H1 (cell line): Measurements from ENCODE around the gene TIAM2. TPM values are rescaled to one million over a fixed set of nuclear protein-coding genes. Genes with fewer than 3 reads are reported as not detected.

Source experiments
- ATF3 ChIP-seq: IDR thresholded peaks from 2 replicates; pipeline ENCODE4 v1.6.1; 2011; ENCODE audit warnings: low read depth, mild to moderate bottlenecking, low read length; ENCODE audit not compliant: insufficient read depth
- NANOG ChIP-seq: IDR thresholded peaks from 2 replicates; pipeline ENCODE4 v1.6.1; 2011; ENCODE audit warnings: low read length, low read depth, mild to moderate bottlenecking, inconsistent platforms; ENCODE audit not compliant: insufficient read depth, poor library complexity, severe bottlenecking
- POU5F1 ChIP-seq: IDR thresholded peaks from 2 replicates; pipeline ENCODE4 v1.6.1; 2011; ENCODE audit warnings: low read depth, mild to moderate bottlenecking, low read length, moderate library complexity
- polyA plus RNA-seq, 7 experiments: library from polyadenylated mRNA; depleted of rRNA in 3 of 7; stranded (reverse) in 5 of 7; unstranded in 2 of 7; fragments of >200 nt in 5 of 7; fragments of 200-250 nt in 2 of 7; gene quantifications; 1 replicate in 5 of 7; 2 replicates in 1 of 7; 4 replicates in 1 of 7; pipeline versions ENCODE4 v1.2.1 to v1.2.3, GENCODE V29; 2011 to 2013; ENCODE audit warnings: missing spikeins in 2 of 7, mixed read lengths in 2 of 7
- total RNA-seq: library from RNA; stranded (reverse); fragmentation: NEBNext Ultra II Directional; extraction: Animal tissue kit (Norgen Biotek cat#: 25700); gene quantifications from 2 replicates; pipeline ENCODE4 v1.2.1, GENCODE V29; 2021

The TIAM2 gene
- total and polyA plus RNA-seq, 2 of the 8 experiments (the other 6 are each of a cell fraction or from before 2014, with no cell fraction given) = 7.4 to 23.9 TPM

GRCh38 chr6:155132617-155133016 lies 137.5 kb downstream of the TIAM2 start (continued):
- TF ChIP-seq ATF3 (no peak), POU5F1 (no peak), NANOG (no peak)
